ENCODE measurements around the gene ZBTB20.

The ZBTB20 gene

GRCh38 chr3:114762144-114762543 lies 384.9 kb downstream of the ZBTB20 start:
- no peak for DNase-seq (ENCODE audit: low read depth)

GRCh38 chr3:114760679-114761078 lies 386.4 kb downstream of the ZBTB20 start:
- DNase-seq (ENCODE audit: low read depth), result no peak

- DNase-seq (ENCODE audit: low read depth), result peak; percentile 49
These were observed 388.0 kb downstream of the ZBTB20 start for GRCh38 chr3:114758831-114759699.

- no peak for DNase-seq (ENCODE audit: low read depth)
These were observed 390.4 kb downstream of the ZBTB20 start for GRCh38 chr3:114756506-114757279.

GRCh38 chr3:114746502-114746901 lies 400.6 kb downstream of the ZBTB20 start:
- no peak for DNase-seq (ENCODE audit: low read depth)

- peak; percentile 46 for DNase-seq (ENCODE audit: low read depth)
These were observed 401.5 kb downstream of the ZBTB20 start for GRCh38 chr3:114745322-114746240.

GRCh38 chr3:114743746-114744485 lies 403.2 kb downstream of the ZBTB20 start:
- no peak for DNase-seq (ENCODE audit: low read depth)

- DNase-seq (ENCODE audit: low read depth), result no peak
These were observed 406.0 kb downstream of the ZBTB20 start for GRCh38 chr3:114741066-114741465.

GRCh38 chr3:114739627-114740026 lies 407.5 kb downstream of the ZBTB20 start:
- no peak for DNase-seq (ENCODE audit: low read depth)

GRCh38 chr3:114732353-114732752 lies 414.7 kb downstream of the ZBTB20 start:
- no peak for DNase-seq (ENCODE audit: low read depth)

GRCh38 chr3:114730397-114730796 lies 416.7 kb downstream of the ZBTB20 start:
- no peak for DNase-seq (ENCODE audit: low read depth)

- no peak for DNase-seq (ENCODE audit: low read depth)
These were observed 419.7 kb downstream of the ZBTB20 start for GRCh38 chr3:114727373-114727772.

- no peak for DNase-seq (ENCODE audit: low read depth)
These were observed 421.1 kb downstream of the ZBTB20 start for GRCh38 chr3:114725966-114726365.

- DNase-seq (ENCODE audit: low read depth), result no peak
These were observed 424.6 kb downstream of the ZBTB20 start for GRCh38 chr3:114722530-114722929.

GRCh38 chr3:114721864-114722263 lies 425.2 kb downstream of the ZBTB20 start:
- DNase-seq (ENCODE audit: low read depth), result no peak

GRCh38 chr3:114721209-114721608 lies 425.9 kb downstream of the ZBTB20 start:
- no peak for DNase-seq (ENCODE audit: low read depth)

- DNase-seq (ENCODE audit: low read depth), result no peak
These were observed 428.2 kb downstream of the ZBTB20 start for GRCh38 chr3:114718898-114719210.

GRCh38 chr3:114718071-114718897 lies 428.8 kb downstream of the ZBTB20 start:
- no peak for DNase-seq (ENCODE audit: low read depth)

- DNase-seq (ENCODE audit: low read depth), result no peak
These were observed 430.2 kb downstream of the ZBTB20 start for GRCh38 chr3:114716916-114717315.

- DNase-seq (ENCODE audit: low read depth), result no peak
These were observed 431.0 kb downstream of the ZBTB20 start for GRCh38 chr3:114716126-114716525.

All from fibroblast of the conjunctiva (primary cell).